Cerebellar nuclear complex (tissue), 1 donor: ENCODE measurements around the gene ERP27.

Experiments
- DNase-seq, 2 experiments: peaks; one replicate each; lab custom pipeline; 2025; lab: John Stamatoyannopoulos, UW

Gene ERP27

GRCh38 chr12:14959916-14960496, 21.7 kb upstream of the ERP27 start:
- no peak for DNase-seq

- no peak for DNase-seq
Observed at GRCh38 chr12:14959463-14959862, 21.1 kb upstream of the ERP27 start.

GRCh38 chr12:14959126-14959440, 20.7 kb upstream of the ERP27 start:
- DNase-seq: no peak

- no peak for DNase-seq
Observed at GRCh38 chr12:14958361-14959125, 20.2 kb upstream of the ERP27 start.

GRCh38 chr12:14957551-14958168, 19.3 kb upstream of the ERP27 start:
- no peak for DNase-seq

- DNase-seq: no peak
Observed at GRCh38 chr12:14956905-14957304, 18.6 kb upstream of the ERP27 start.

- DNase-seq: no peak
Observed at GRCh38 chr12:14956024-14956891, 17.9 kb upstream of the ERP27 start.

GRCh38 chr12:14954269-14954668, 15.9 kb upstream of the ERP27 start:
- DNase-seq: no peak

GRCh38 chr12:14953752-14954151, 15.4 kb upstream of the ERP27 start:
- DNase-seq: no peak

GRCh38 chr12:14952299-14952921, 14.1 kb upstream of the ERP27 start:
- DNase-seq: no peak

- no peak for DNase-seq
Observed at GRCh38 chr12:14951851-14952250, 13.5 kb upstream of the ERP27 start.

- DNase-seq: no peak
Observed at GRCh38 chr12:14950982-14951746, 12.8 kb upstream of the ERP27 start.

- DNase-seq: no peak
Observed at GRCh38 chr12:14950421-14950820, 12.1 kb upstream of the ERP27 start.

- no peak for DNase-seq
Observed at GRCh38 chr12:14949631-14950030, 11.3 kb upstream of the ERP27 start.

GRCh38 chr12:14948672-14949071, 10.3 kb upstream of the ERP27 start:
- DNase-seq: no peak

- DNase-seq: no peak
Observed at GRCh38 chr12:14946861-14947260, 8.5 kb upstream of the ERP27 start.

GRCh38 chr12:14946162-14946561, 7.8 kb upstream of the ERP27 start:
- no peak for DNase-seq

- no peak for DNase-seq
Observed at GRCh38 chr12:14942196-14942931, 4.0 kb upstream of the ERP27 start.

- no peak for DNase-seq
Observed at GRCh38 chr12:14941369-14941768, 3.0 kb upstream of the ERP27 start.

- no peak for DNase-seq
Observed at GRCh38 chr12:14937689-14938088, 648 bp downstream of the ERP27 start.

- DNase-seq: no peak
Observed at GRCh38 chr12:14937014-14937413, 1.3 kb downstream of the ERP27 start.
